ENCODE results near the gene KNDC1.

KNDC1 gene

DNA sequence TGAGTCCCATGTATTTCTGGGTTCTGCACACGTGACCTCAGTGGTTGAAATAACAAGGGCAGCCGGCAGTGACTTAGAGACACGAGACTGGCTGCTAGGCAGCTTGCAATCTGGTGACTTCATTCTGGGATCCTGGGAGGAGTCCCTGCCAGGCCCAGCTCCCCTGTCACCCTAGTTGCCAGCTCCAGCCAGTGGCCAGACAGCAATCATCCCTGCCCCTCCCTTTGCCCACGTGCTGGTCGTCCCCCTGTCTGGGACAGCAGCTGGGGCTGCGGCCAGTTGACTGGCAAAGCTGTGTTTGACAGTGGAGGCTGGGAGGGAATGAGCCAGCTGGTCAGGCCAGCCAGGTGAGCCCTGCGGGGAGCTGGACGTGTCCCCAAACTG is 42.3 kb upstream of the KNDC1 start:
- DNase-seq (ENCODE audit: low spot score in 2 of 2): no peak
- no peak overlapping the region for H3K27ac Mint-ChIP-seq
- ATAC-seq (ENCODE audit: low read depth): no peak
- no peak overlapping the region for H3K4me3 Mint-ChIP-seq
- peaks cover 7% of the 10 kb centered on the region for H3K9me3 Mint-ChIP-seq
- no peaks in the 10 kb centered on the region for H3K4me1 Mint-ChIP-seq
- H3K27me3 Mint-ChIP-seq: peaks cover 1% of the 10 kb centered on the region
- no peaks in the 10 kb centered on the region for H3K36me3 Mint-ChIP-seq

DNA sequence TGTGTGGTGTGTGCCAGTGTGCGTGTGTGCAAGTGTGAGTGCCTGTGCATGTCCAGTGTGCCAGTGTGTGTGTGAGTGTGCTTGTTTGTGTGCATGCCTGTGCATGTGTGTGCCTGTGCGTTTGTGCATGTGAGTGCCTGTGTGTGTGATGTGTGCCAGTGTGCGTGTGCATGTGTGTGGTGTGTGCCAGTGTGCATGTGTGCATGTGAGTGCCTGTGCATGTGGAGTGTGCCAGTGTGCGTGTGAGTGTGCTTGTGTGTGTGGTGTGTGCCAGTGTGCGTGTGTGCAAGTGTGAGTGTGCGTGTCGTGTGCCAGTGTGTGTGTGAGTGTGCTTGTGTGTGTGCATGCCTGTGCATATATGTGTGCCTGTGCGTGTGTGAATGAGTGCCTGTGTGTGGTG is 38.5 kb upstream of the KNDC1 start:
- Mint-ChIP-seq H3K36me3 (no peaks in the 10 kb centered on the region), H3K4me3 (no peak overlapping the region), H3K4me1 (peaks cover 5% of the 10 kb centered on the region), H3K27me3 (peaks cover 3% of the 10 kb centered on the region), H3K27ac (no peak overlapping the region), H3K9me3 (peaks cover 6% of the 10 kb centered on the region)
- ATAC-seq (ENCODE audit: low read depth) (no peak), DNase-seq (ENCODE audit: low spot score in 2 of 2) (no peak)

DNA sequence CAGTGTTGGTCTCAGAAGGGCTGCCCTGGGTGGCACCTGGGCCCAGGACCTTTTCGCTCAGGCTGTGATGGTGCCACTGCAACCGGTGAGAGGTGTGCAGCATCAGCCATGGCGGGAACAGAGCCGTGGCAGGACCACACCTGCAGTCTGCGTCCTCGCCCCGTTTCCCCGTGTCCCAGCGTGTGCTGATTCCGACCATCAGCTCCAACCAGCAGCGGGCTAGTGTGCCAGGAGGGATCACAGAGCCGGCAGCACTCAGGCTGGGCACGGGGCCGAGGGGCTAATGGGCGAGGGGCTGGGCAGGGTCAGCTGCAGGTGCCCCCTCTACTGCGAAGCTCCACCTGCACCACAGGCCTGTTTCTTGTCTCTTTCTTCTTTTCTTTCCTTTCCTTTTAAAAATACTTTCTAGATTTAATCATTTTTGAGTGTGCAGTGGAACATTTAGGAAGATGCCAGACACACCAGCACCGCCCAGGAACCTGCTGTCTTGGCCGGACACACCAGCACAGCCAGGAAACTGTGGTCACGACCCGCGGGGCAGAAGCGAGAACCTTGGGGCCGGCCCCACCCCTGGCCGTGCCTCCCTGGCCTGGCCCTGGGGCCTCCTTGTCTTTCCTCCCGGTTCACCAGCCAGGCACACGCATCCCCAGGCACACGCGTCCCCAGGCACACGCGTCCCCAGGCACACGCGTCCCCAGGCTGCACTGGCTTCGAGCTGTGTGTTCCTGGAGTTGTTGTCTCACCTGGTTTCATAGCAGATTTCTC is 37.7 kb upstream of the KNDC1 start:
- no peaks in the 10 kb centered on the region for H3K36me3 Mint-ChIP-seq
- H3K27me3 Mint-ChIP-seq: peaks cover 2% of the 10 kb centered on the region
- no peak for DNase-seq (ENCODE audit: low spot score in 2 of 2)
- H3K4me1 Mint-ChIP-seq: peaks cover 5% of the 10 kb centered on the region
- no peak overlapping the region for H3K4me3 Mint-ChIP-seq
- no peak overlapping the region for H3K27ac Mint-ChIP-seq
- no peak for ATAC-seq (ENCODE audit: low read depth)
- H3K9me3 Mint-ChIP-seq: peaks cover 6% of the 10 kb centered on the region

DNA sequence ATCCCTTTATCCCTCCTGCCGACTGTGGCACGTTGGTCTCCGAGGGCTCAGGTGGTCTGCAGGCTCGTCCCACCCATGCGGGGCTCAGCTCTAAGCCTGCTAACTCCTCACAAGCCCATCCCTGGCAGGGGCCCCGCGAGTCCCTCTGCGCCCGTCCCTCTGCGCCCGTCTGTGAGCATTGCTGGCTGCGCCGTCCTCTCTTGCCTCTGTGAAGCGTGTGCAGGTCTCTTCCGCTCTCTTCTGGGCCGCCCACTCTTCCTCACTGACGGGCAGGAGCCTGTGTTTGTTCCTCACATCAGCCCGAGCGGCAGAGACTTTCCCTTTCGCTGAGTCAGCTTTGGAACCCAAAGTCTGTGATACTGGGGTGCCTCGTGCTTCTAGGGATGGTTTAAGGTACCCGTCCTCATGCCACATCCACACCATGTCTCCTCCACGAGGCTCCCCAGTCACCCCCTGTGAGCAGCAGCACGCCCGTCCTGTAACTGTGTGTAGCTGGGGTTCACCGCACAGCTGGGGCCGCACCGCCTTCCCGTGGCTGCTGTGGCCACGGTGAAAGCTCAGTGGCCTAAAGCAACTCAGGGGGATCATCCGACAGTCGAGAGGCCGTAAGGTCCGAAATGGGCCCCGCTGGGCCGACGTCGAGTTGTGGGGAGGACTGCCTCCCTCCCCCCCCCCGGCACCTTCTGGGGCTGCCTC is 36.8 kb upstream of the KNDC1 start:
- Mint-ChIP-seq H3K27me3 (peaks cover 2% of the 10 kb centered on the region), H3K4me3 (no peak overlapping the region), H3K9me3 (peaks cover 4% of the 10 kb centered on the region), H3K4me1 (peaks cover 5% of the 10 kb centered on the region), H3K27ac (no peak overlapping the region), H3K36me3 (no peaks in the 10 kb centered on the region)
- no peak for DNase-seq (ENCODE audit: low spot score in 2 of 2)
- ATAC-seq (ENCODE audit: low read depth): no peak

DNA sequence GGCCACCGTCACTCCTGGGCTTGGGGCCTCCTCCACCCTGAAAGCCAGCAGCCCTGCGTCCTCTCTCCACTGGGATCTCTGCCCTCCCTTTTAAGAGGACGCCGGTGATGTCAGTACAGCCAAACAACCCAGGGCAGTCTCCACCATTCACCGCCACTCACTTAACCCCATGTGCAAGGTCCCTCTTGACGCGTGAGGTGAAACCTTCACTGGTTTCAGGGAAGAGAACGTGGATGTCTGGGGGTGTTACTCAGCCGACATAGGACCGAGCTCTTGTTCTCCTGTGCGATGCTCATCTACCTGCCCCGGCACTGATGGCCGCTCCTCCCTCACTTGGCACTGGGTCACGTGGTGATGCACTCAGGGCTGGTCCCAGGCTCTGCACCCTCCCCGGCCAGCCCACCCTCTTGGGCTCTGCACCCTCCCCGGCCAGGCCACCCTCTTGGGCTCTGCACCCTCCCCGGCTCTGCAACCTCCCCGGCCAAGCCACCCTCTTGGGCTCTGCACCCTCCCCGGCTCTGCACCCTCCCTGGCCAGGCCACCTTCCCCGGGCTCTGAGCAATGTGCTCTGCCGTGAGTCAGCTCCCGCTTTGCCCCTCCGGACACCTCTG is 36.2 kb upstream of the KNDC1 start:
- H3K4me1 Mint-ChIP-seq: peaks cover 5% of the 10 kb centered on the region
- H3K36me3 Mint-ChIP-seq: no peaks in the 10 kb centered on the region
- H3K27me3 Mint-ChIP-seq: peaks cover 2% of the 10 kb centered on the region
- ATAC-seq (ENCODE audit: low read depth): no peak
- H3K9me3 Mint-ChIP-seq: peaks cover 1% of the 10 kb centered on the region
- no peak overlapping the region for H3K27ac Mint-ChIP-seq
- H3K4me3 Mint-ChIP-seq: no peak overlapping the region
- DNase-seq (ENCODE audit: low spot score in 2 of 2): no peak

DNA sequence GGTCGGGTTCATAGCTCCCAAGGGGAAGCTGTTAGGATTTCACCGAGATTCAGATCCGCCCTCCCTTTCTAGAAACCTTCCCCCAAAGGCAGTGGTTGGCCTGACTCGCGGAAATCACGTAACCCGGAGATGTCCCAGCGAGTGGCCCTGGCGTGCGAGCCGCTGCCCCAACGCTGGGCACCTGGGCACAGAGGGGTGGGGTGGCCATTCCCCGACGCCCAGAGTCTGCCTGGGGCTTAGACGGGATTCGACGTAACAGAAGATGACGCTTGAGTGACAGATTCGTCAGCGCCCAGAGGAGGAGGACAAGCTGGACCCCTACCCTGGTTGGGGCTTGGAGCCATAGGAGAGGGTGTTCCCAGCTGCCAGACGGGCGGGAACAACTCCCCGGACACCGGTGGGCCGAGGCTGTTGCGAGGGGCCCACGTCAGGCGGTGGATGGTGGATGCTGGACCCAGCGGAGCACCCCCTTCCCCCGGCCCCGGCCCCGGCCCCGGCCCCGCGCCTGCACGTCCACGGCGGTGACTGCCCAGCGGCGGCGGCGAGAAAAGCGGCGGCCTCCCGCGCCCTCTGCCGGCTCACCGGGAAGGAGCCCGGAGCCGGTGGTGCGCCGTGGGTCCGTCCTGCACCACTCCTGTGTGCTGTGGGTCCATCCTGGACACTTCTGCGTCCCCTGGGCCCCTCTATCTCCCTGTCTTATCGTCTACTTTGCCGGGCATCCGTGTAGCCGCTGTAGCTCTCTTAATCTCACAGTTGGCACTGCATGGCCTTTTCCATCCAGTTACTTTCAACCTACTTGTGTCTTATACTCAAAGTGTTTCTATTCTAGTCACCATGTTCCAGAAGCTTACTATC is 35.4 kb upstream of the KNDC1 start:
- ATAC-seq (ENCODE audit: low read depth) (no peak), DNase-seq (ENCODE audit: low spot score in 2 of 2) (no peak)
- no peak overlapping the region for H3K4me3 Mint-ChIP-seq
- no peak overlapping the region for H3K27ac Mint-ChIP-seq
- H3K9me3 Mint-ChIP-seq: no peaks in the 10 kb centered on the region
- peaks cover 2% of the 10 kb centered on the region for H3K27me3 Mint-ChIP-seq
- H3K36me3 Mint-ChIP-seq: no peaks in the 10 kb centered on the region
- peaks cover 5% of the 10 kb centered on the region for H3K4me1 Mint-ChIP-seq

DNA sequence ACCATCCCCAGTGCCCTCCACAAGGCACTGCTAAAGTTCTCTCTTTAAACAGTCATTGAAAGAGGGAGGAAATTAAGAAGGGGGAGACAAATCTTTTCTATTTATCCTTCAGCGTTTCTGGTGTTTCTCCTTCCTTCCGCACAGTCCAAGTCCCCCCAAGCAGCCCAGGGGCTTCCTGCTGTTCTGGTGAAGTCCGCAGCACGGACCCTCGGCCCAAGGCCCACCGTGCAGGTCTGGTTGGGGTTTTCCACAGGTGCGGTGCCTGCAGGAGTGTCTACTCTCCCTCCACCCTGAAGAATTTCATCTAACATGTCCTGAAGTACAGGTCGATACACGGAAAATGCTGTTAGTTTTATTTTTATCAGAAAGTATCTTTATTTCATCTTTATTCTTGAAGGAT is 34.1 kb upstream of the KNDC1 start:
- no peaks in the 10 kb centered on the region for H3K9me3 Mint-ChIP-seq
- H3K4me1 Mint-ChIP-seq: peaks cover 5% of the 10 kb centered on the region
- H3K27me3 Mint-ChIP-seq: peaks cover 2% of the 10 kb centered on the region
- no peak overlapping the region for H3K27ac Mint-ChIP-seq
- ATAC-seq (ENCODE audit: low read depth): no peak
- no peaks in the 10 kb centered on the region for H3K36me3 Mint-ChIP-seq
- no peak overlapping the region for H3K4me3 Mint-ChIP-seq
- no peak for DNase-seq (ENCODE audit: low spot score in 2 of 2)

DNA sequence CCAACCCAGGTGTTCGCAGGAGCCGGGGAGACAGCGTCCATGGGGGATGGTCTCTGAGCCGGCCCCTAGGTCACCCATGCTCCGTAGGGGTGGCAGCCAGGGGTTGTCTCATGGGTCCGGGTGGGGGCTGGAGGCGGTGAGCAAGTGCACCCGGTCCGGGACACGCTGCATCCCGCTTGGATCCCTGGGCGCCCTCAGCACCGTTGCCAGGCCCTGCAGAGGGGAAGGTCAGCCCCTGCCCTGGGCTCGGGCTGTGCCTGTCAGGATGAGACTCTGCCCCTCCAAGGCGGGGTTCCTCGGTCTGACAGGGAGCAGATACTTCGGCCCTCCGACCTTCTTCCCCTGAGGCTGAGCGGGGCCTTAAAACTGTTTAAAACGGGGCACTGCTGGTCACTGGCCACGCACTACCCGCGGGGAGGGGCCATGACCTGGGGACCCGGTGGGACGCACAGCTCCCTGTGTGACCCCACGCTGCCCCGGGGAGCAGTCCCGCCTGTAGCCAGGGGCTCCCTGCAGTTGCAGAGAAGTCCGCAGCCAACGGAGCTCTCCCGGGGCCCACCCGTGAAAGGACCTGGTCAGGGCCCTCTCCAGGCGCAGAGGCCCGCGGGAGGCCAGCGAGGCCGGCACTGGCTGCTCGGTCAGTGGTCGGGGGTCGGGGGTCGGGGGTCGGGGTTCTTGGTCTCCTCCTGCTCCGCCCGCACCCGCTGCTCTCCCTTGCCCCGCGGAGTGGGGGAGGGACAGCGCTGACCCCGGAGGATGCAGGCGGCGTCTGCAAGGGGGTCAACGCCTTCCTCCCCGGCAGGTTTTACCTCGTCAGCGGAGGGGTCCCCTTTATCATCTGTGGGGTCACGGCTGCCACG is 33.4 kb upstream of the KNDC1 start:
- no peak for ATAC-seq (ENCODE audit: low read depth)
- Mint-ChIP-seq H3K36me3 (no peaks in the 10 kb centered on the region), H3K4me1 (peaks cover 7% of the 10 kb centered on the region), H3K9me3 (no peaks in the 10 kb centered on the region), H3K27me3 (peaks cover 2% of the 10 kb centered on the region), H3K27ac (no peak overlapping the region), H3K4me3 (no peak overlapping the region)
- no peak for DNase-seq (ENCODE audit: low spot score in 2 of 2)

DNA sequence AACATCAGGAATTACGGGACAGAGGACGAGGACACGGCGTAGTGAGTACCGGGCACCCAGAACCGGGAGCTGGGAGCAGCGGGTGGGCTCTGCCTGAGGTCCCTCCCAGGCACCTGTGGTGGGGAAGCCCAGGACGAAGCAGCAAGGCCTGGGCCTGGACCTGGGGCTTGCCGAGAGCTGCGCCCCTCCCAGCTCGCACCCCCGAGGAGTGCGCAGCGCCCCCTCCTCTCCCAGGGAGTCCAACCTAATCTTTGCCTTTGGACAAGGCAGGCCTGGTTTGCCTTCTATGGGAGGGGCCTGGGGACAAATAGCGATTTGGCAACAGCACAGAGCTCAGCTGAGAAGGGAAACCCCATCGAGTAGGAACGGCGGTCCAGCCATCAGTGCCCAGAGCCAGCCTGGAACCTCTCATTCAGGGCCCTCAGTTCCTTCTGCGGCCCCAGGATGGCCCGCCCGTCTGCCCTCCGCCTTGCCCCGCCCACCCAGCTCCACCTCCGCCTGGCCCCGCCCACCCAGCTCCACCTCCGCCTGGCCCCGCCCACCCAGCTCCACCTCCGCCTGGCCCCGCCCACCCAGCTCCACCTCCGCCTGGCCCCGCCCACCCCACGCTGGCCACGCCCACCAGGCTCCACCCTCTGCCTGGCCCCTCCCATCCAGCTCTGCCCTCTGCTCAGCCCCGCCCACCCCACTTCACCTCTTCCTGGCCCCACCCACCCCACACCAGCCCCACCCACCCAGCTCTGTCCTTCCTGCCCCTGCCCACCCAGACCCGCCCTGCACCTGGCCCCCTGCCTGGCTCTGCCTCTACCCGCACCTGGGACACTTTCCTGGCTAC is 32.5 kb upstream of the KNDC1 start:
- H3K9me3 Mint-ChIP-seq: no peaks in the 10 kb centered on the region
- no peak overlapping the region for H3K4me3 Mint-ChIP-seq
- no peak for DNase-seq (ENCODE audit: low spot score in 2 of 2)
- peaks cover 2% of the 10 kb centered on the region for H3K27me3 Mint-ChIP-seq
- H3K27ac Mint-ChIP-seq: no peak overlapping the region
- no peaks in the 10 kb centered on the region for H3K36me3 Mint-ChIP-seq
- H3K4me1 Mint-ChIP-seq: peaks cover 14% of the 10 kb centered on the region
- peak; percentile 32 for ATAC-seq (ENCODE audit: low read depth)

DNA sequence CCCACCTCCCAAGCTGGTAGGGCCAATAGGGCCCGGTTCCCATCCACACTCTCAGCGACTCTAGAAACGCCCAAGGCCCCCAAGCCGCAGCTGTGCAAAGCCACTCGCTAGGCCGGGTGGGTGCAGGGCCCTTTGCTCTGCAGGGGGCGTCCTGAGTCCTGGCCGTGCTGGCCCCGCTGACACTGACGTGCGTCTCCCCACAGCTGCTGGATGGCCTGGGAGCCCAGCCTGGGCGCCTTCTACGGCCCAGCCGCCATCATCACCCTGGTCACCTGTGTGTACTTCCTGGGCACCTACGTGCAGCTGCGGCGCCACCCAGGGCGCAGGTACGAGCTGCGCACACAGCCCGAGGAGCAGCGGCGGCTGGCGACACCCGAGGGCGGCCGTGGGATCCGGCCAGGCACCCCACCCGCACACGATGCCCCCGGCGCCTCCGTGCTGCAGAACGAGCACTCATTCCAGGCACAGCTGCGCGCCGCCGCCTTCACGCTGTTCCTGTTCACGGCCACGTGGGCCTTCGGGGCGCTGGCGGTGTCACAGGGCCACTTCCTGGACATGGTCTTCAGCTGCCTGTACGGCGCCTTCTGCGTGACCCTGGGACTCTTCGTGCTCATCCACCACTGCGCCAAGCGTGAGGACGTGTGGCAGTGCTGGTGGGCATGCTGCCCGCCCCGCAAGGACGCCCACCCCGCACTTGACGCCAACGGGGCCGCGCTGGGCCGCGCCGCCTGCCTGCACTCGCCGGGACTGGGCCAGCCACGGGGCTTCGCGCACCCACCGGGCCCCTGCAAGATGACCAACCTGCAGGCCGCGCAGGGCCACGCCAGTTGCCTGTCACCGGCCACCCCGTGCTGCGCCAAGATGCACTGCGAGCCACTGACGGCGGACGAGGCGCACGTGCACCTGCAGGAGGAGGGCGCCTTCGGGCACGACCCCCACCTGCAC is 31.6 kb upstream of the KNDC1 start:
- H3K27me3 Mint-ChIP-seq: peaks cover 4% of the 10 kb centered on the region
- H3K9me3 Mint-ChIP-seq: no peaks in the 10 kb centered on the region
- no peak overlapping the region for H3K27ac Mint-ChIP-seq
- no peaks in the 10 kb centered on the region for H3K36me3 Mint-ChIP-seq
- DNase-seq (ENCODE audit: low spot score in 2 of 2): no peak
- no peak overlapping the region for H3K4me3 Mint-ChIP-seq
- H3K4me1 Mint-ChIP-seq: peaks cover 12% of the 10 kb centered on the region
- no peak for ATAC-seq (ENCODE audit: low read depth)

DNA sequence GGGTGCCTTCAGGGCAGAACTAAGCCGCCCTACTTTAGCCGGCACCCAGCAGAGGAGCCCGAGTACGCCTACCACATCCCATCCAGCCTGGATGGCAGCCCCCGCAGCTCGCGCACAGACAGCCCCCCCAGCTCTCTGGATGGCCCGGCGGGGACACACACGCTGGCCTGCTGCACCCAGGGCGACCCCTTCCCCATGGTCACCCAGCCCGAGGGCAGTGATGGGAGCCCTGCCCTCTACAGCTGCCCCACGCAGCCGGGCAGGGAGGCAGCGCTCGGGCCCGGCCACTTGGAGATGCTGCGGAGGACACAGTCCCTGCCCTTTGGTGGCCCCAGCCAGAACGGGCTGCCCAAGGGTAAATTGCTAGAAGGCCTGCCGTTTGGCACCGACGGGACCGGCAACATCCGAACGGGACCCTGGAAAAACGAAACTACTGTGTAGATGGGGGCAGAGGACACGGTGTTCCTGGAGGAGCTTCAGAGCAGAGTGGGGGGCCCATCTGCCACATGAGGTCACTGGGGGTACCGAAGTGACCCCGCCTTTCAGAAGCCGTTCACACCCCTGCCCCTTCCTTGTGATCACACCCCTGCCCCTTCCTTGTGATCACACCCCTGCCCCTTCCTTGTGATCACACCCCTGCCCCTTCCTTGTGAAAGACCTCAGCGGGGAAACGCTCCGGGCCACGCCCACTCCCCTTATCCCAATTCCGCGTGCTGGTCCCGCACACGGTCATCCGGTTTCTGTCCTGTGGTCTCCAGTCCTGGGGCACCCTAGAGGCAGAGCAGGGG is 30.8 kb upstream of the KNDC1 start:
- no peak for ATAC-seq (ENCODE audit: low read depth)
- H3K9me3 Mint-ChIP-seq: no peaks in the 10 kb centered on the region

More for the DNA sequence above, 30.8 kb upstream of the KNDC1 start:
- Mint-ChIP-seq H3K36me3 (no peaks in the 10 kb centered on the region), H3K27me3 (peaks cover 6% of the 10 kb centered on the region), H3K4me1 (peaks cover 12% of the 10 kb centered on the region), H3K4me3 (no peak overlapping the region), H3K27ac (no peak overlapping the region)
- DNase-seq (ENCODE audit: low spot score in 2 of 2): no peak

Measured in memory B cell (primary cell).